ENCODE measurements around the gene S100A4.

- TF ChIP-seq CTCF (conservative IDR thresholded peaks at IDR 0.05; ENCODE audit: low read length) (no peak), EZH2phosphoT487 (IDR thresholded peaks at IDR 0.05; ENCODE audit: borderline replicate concordance) (no peak)
Observed at GRCh38 chr1:153541641-153542590, 3.7 kb downstream of the S100A4 start.

Measured in Loucy (cell line).